A549 (cell line): ENCODE results near the gene SARS1. TPM values are rescaled to one million over a fixed set of nuclear protein-coding genes. Genes with fewer than 3 reads are reported as not detected.
A peak's percentile ranks its signal among the peaks of the same experiment; 100 is the strongest.
"Not testable (repeated sequence)": the region's sequence is repeated elsewhere in the genome, so short reads cannot be mapped to it uniquely, and the experiment has no call there.

Experiments
- ATAC-seq, 2 experiments: fragments of 200-7000 bp in 1 of 2; fragments of >200 bp in 1 of 2; cut with Nextera tagmentation in 1 of 2; cut with Tn5 transposase in 1 of 2; 3 replicates each; pipeline versions ENCODE4 v1.8.0 to v1.9.1; 2018 to 2020; ENCODE audit warnings: mild to moderate bottlenecking in 1 of 2, moderate library complexity in 1 of 2
- CTCF ChIA-PET: fragments of 300-600 bp; sonication (Branson Sonifier 250); formaldehyde crosslinking; extraction: SDS; loops from one replicate; lab custom pipeline; 2021; ENCODE audit warnings: antibody characterized with exemption, inconsistent platforms; lab: Yijun Ruan, JAX
- POLR2A ChIA-PET: fragments of 350-600 bp; formaldehyde crosslinking; extraction: SDS; loops from one replicate; lab custom pipeline; 2021; ENCODE audit warnings: antibody characterized with exemption, inconsistent platforms; lab: Yijun Ruan, JAX
- DNase-seq, 2 experiments: peaks; one replicate each; pipeline versions ENCODE4 v3.0.0 to v3.0.0-alpha.2; 2011 to 2016; ENCODE audit warnings: low read depth in 1 of 2, low spot score in 1 of 2
- FAIRE-seq: peaks from 2 replicates; lab custom pipeline; 2011; peaks lifted over from hg19 to GRCh38; lab: Jason Lieb, UNC
- H3K27ac ChIP-seq, 2 experiments: fragments of >200 bp; sonication (Bioruptor Twin); formaldehyde crosslinking; 3 replicates each; pipeline ENCODE4 v1.5.1; 2016 to 2017
- H3K4me1 ChIP-seq: fragments of >200 bp; sonication (Bioruptor Twin); formaldehyde crosslinking; 3 replicates; pipeline ENCODE4 v1.6.1; 2016
- H3K4me2 ChIP-seq: fragments of >200 bp; sonication (Bioruptor Twin); formaldehyde crosslinking; 3 replicates; pipeline ENCODE4 v1.6.1; 2016
- H3K4me3 ChIP-seq: fragments of >200 bp; sonication (Bioruptor Twin); formaldehyde crosslinking; 3 replicates; pipeline ENCODE4 v1.5.1; 2016
- H3K9me3 ChIP-seq: fragments of >200 bp; sonication (Bioruptor Twin); formaldehyde crosslinking; 3 replicates; pipeline ENCODE4 v1.6.1; 2016
- BHLHE40 ChIP-seq: IDR thresholded peaks from 2 replicates; pipeline ENCODE4 v1.6.1; 2012; ENCODE audit warnings: low read depth, low read length, inconsistent platforms
- CBX2 ChIP-seq: fragments of 200-600 bp; sonication (generic); IDR thresholded peaks from 2 replicates; pipeline ENCODE4 v1.6.1; 2016; ENCODE audit warnings: low read depth, mild to moderate bottlenecking, borderline replicate concordance
- CEBPB ChIP-seq, 2 experiments: fragments of >200 bp in 1 of 2; sonication (Bioruptor Twin) in 1 of 2; formaldehyde crosslinking in 1 of 2; IDR thresholded peaks; 2 replicates each; pipeline ENCODE4 v1.6.1; 2012 to 2016
- CHD4 ChIP-seq: fragments of 200-600 bp; sonication (generic); IDR thresholded peaks from 2 replicates; pipeline ENCODE4 v1.6.1; 2016; ENCODE audit warnings: antibody characterized with exemption, mild to moderate bottlenecking, borderline replicate concordance
- EHF ChIP-seq: fragments of 250-450 bp; sonication (Bioruptor Pico); IDR thresholded peaks from 2 replicates; pipeline ENCODE4 v1.5.0; 2020; ENCODE audit warnings: mild to moderate bottlenecking
- FOSB ChIP-seq: fragments of 250-450 bp; sonication (Bioruptor Pico); IDR thresholded peaks from 2 replicates; pipeline ENCODE4 v1.5.0; 2020; ENCODE audit warnings: mild to moderate bottlenecking, moderate library complexity
- FOSL2 ChIP-seq, 2 experiments: fragments of 450-650 bp in 1 of 2; fragments of >200 bp in 1 of 2; sonication (Bioruptor Twin) in 1 of 2; formaldehyde crosslinking; IDR thresholded peaks; 2 replicates each; pipeline versions ENCODE4 v1.5.0 to v1.6.1; 2016 to 2020; ENCODE audit warnings: mild to moderate bottlenecking in 1 of 2, moderate library complexity in 1 of 2
- FOXS1 ChIP-seq: fragments of 250-450 bp; sonication (Bioruptor Pico); IDR thresholded peaks from 2 replicates; pipeline ENCODE4 v1.5.0; 2020; ENCODE audit warnings: mild to moderate bottlenecking, moderate library complexity
- GATA3 ChIP-seq: IDR thresholded peaks from 2 replicates; pipeline ENCODE4 v1.6.1; 2012; ENCODE audit warnings: borderline replicate concordance
- HDAC2 ChIP-seq: fragments of 200-600 bp; sonication (generic); IDR thresholded peaks from 2 replicates; pipeline ENCODE4 v1.6.1; 2016
- HOXB5 ChIP-seq: fragments of 250-450 bp; sonication (Bioruptor Pico); IDR thresholded peaks from 2 replicates; pipeline ENCODE4 v1.5.0; 2020; ENCODE audit warnings: mild to moderate bottlenecking, moderate library complexity
- JUN ChIP-seq, 2 experiments: fragments of >200 bp; sonication (Bioruptor Twin); formaldehyde crosslinking; IDR thresholded peaks; 2 replicates in 1 of 2; 3 replicates in 1 of 2; pipeline ENCODE4 v1.6.1; 2016 to 2017
- KDM1A ChIP-seq: fragments of 200-600 bp; sonication (generic); IDR thresholded peaks from 2 replicates; pipeline ENCODE4 v1.6.1; 2016; ENCODE audit warnings: low read depth, mild to moderate bottlenecking
- KDM5A ChIP-seq: fragments of 200-600 bp; sonication (generic); IDR thresholded peaks from 2 replicates; pipeline ENCODE4 v1.6.1; 2016; ENCODE audit warnings: antibody characterized with exemption, mild to moderate bottlenecking
- MYC ChIP-seq: IDR thresholded peaks from 2 replicates; pipeline ENCODE4 v1.6.1; 2012; ENCODE audit warnings: mild to moderate bottlenecking, inconsistent platforms, low read length, improper control_type of control experiment, borderline replicate concordance
- NFE2L2 ChIP-seq: fragments of 150-350 bp; conservative IDR thresholded peaks from 2 replicates; pipeline ENCODE4 v1.6.1; 2014; ENCODE audit warnings: low read length
- PHF8 ChIP-seq: fragments of 200-600 bp; sonication (generic); IDR thresholded peaks from 2 replicates; pipeline ENCODE4 v1.6.1; 2016; ENCODE audit warnings: low read depth, mild to moderate bottlenecking, antibody characterized with exemption, moderate library complexity, borderline replicate concordance
- POLR2A ChIP-seq: IDR thresholded peaks from 2 replicates; pipeline ENCODE4 v1.6.1; 2012; ENCODE audit warnings: mild to moderate bottlenecking, low read length
- POLR2AphosphoS2 ChIP-seq: conservative IDR thresholded peaks from 2 replicates; pipeline ENCODE4 v1.6.1; 2012; ENCODE audit warnings: low read length, improper control_type of control experiment, inconsistent platforms
- RFX5 ChIP-seq: fragments of 450-650 bp; IDR thresholded peaks from 2 replicates; pipeline ENCODE4 v1.7.1; 2014; ENCODE audit warnings: antibody characterized with exemption, mild to moderate bottlenecking, moderate library complexity
- RNF2 ChIP-seq: fragments of 200-600 bp; sonication (generic); IDR thresholded peaks from 2 replicates; pipeline ENCODE4 v1.6.1; 2016; ENCODE audit warnings: low read depth, mild to moderate bottlenecking, antibody characterized with exemption, moderate library complexity, borderline replicate concordance
- SMC3 ChIP-seq: fragments of >200 bp; sonication (Bioruptor Twin); formaldehyde crosslinking; IDR thresholded peaks from 3 replicates; pipeline ENCODE4 v1.6.1; 2018; ENCODE audit warnings: inconsistent platforms
- SREBF2 ChIP-seq: fragments of 450-650 bp; IDR thresholded peaks from 2 replicates; pipeline ENCODE4 v1.6.1; 2014; ENCODE audit warnings: mild to moderate bottlenecking, moderate library complexity
- TFCP2L1 ChIP-seq: fragments of 250-450 bp; sonication (Bioruptor Pico); IDR thresholded peaks from 2 replicates; pipeline ENCODE4 v1.5.0; 2021; ENCODE audit warnings: mild to moderate bottlenecking
- ZNF302 ChIP-seq: fragments of 250-450 bp; sonication (Bioruptor Pico); IDR thresholded peaks from 2 replicates; pipeline ENCODE4 v1.9.0; 2021; ENCODE audit warnings: inconsistent platforms, mild to moderate bottlenecking, moderate library complexity
- WGBS: methylation state at CpG from one replicate; pipeline ENCODE4 v1.1.6; 2017; ENCODE audit errors: missing lambda C conversion rate; 5-methylcytosine and 5-hydroxymethylcytosine counted together
- polyA plus RNA-seq, 4 experiments: library from polyadenylated mRNA; depleted of rRNA in 3 of 4; stranded (reverse); fragments of >200 nt; fragmentation: RNase III in 1 of 4; extraction: RNeasy Plus Mini Kit Qiagen cat#74134 plus additional on column Dnase treatment in 1 of 4; gene quantifications; 2 replicates in 3 of 4; 3 replicates in 1 of 4; pipeline ENCODE4 v1.2.3, GENCODE V29; 2011 to 2017
- TF ChIP-seq, protein P1 (sequence below): fragments of >200 bp; sonication (Bioruptor Twin); formaldehyde crosslinking; IDR thresholded peaks from 3 replicates; pipeline ENCODE4 v1.6.1; 2016

Gene SARS1
- polyA plus RNA-seq, 2 of the 4 experiments (the other 2 are of a cell fraction): 103 to 152 TPM

DNA sequence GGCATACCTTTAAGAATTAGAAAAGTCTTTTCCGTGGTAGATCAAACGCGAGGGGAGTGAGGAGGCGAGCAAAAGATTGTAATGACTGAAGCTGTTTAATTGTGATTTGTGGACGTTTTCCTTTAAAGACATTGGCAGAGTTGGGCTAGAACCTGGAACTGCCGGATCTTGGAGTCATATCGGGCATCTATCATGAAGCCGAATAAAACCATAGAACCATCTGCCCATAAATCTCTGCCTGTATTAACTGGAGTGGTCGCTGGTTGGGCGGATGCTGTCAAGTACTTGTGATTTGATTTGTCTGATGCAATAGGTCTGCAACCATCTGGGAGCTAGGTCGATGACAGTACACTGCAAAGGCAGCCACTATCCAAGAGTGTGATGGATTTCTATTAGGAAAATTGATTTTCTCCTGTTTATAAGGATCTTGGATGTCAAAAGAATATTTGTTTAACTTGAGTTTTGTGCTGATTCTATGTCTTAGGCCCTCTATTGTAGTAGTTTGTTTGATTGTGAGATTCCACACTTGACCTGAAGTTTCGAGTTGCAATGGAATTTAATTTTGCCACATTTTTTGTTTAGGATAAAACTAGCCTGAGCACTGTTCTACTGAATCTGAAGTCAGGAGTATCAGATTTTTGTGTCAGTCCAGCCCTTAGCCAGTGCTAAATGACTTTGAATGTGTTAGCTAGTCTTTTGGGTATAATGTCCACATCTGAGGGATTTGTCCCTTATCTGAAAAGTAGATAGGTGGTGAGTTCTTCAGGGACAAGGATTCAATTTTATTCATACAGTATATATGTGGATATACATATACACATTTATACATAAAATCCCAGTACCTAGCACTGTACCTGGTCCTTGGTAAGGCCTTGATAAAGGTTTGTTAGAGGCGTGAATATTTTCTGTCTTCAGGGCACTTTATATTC is 1.2 kb downstream of the SARS1 start:
- FAIRE-seq: no peak

DNA sequence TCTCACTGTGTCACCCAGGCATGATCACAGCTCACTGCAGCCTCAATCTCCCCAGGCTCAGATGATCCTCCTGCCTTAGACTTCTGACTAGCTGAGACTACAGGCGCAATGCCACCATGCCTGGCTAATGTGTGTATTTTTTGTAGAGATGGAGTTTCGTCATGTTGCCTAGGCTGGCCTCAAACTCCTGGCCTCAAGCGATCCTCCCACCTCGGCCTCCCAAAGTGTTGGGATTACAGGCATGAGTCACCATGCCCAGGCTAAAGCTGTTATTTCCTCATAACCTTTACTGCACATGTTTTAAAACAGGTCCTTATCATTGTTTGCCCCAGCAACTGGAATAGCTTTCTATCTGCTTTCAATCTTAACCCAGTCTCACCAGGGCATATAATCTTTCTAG is 2.9 kb downstream of the SARS1 start:
- Histone ChIP-seq H3K4me1 (peaks cover 22% of the 10 kb centered on the region), H3K4me3 (no peak overlapping the region), H3K9me3 (no peaks in the 10 kb centered on the region), H3K4me2 (peak overlapping the region; percentile 99; the same call in 1 of the 3 replicates), H3K27ac (no peak overlapping the region)
- WGBS: 90% methylated on average over 3 of the region's 4 CpGs
- TF ChIP-seq FOSL2 (IDR thresholded peaks at IDR 0.05): no peak
- peak; percentile 2; the same call in 1 of the 2 replicates for TF ChIP-seq FOSL2 (CRISPR knock-in tag; IDR thresholded peaks at IDR 0.05)
- TF ChIP-seq, protein P1, sequence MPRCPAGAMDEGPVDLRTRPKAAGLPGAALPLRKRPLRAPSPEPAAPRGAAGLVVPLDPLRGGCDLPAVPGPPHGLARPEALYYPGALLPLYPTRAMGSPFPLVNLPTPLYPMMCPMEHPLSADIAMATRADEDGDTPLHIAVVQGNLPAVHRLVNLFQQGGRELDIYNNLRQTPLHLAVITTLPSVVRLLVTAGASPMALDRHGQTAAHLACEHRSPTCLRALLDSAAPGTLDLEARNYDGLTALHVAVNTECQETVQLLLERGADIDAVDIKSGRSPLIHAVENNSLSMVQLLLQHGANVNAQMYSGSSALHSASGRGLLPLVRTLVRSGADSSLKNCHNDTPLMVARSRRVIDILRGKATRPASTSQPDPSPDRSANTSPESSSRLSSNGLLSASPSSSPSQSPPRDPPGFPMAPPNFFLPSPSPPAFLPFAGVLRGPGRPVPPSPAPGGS: no peak
- DNase-seq: no peak
- POLR2A ChIA-PET: no interaction called here
- FAIRE-seq: no peak
- ATAC-seq: no peak
- CTCF ChIA-PET: interaction anchor here (0.6 to 1.1 kb wide), 2 partner anchors 11 to 25 kb away, joined by 3 read pairs; no protein-coding TSS in a partner anchor

More for the DNA sequence above, 1.2 kb downstream of the SARS1 start:
- ATAC-seq (peak; percentile 59 to 83), DNase-seq (peak; percentile 48 to 72)
- Histone ChIP-seq H3K9me3 (no peaks in the 10 kb centered on the region), H3K4me1 (peaks cover 22% of the 10 kb centered on the region), H3K4me2 (peak overlapping the region; percentile 99), H3K4me3 (peak overlapping the region; percentile 82), H3K27ac (peak overlapping the region; percentile 89 to 96)
- ChIA-PET POLR2A (interaction anchor here (0.5 to 2.1 kb wide), 4 partner anchors 17 to 268 kb away, joined by 3 to 10 read pairs (median 8); no protein-coding TSS in a partner anchor), CTCF (interaction anchor here (0.7 to 2.0 kb wide), 7 partner anchors 14 to 185 kb away, joined by 3 to 10 read pairs (median 3); a partner anchor contains a TSS)
- TF ChIP-seq ZNF302 (no peak), TFCP2L1 (CRISPR knock-in tag) (no peak), CEBPB (IDR thresholded peaks at IDR 0.05) (peak; percentile 62 to 80; a peak in 3 of 4 replicates), KDM5A (no peak), JUN (IDR thresholded peaks at IDR 0.05) (0 out of 5 replicates have a peak, but pooled peaks of 1 of the 2 experiments have one; percentile 20), FOSB (CRISPR knock-in tag) (no peak), PHF8 (no peak), FOXS1 (CRISPR knock-in tag) (no peak), CBX2 (no peak), MYC (no peak), KDM1A (no peak), HOXB5 (CRISPR knock-in tag) (no peak)
- WGBS: 10% methylated on average over 13 of the region's 13 CpGs

- Histone ChIP-seq H3K4me2 (no peak overlapping the region), H3K9me3 (no peaks in the 10 kb centered on the region), H3K27ac (no peak overlapping the region), H3K4me1 (peaks cover 18% of the 10 kb centered on the region; the same call in 2 of the 3 replicates), H3K4me3 (no peak overlapping the region)
- FAIRE-seq (no peak), DNase-seq (no peak), ATAC-seq (no peak)
- ChIA-PET POLR2A (interaction anchor here (0.9 kb wide), 1 partner anchor 21 kb away, joined by 5 read pairs; no protein-coding TSS in a partner anchor), CTCF (interaction anchor here (0.6 to 1.9 kb wide), 2 partner anchors 10 to 171 kb away, joined by 4 to 5 read pairs; no protein-coding TSS in a partner anchor)
- 80% methylated on average over 3 of the region's 3 CpGs for WGBS
- TF ChIP-seq GATA3 (no peak), CHD4 (no peak), RFX5 (no peak), HDAC2 (no peak), SREBF2 (no peak), FOXS1 (CRISPR knock-in tag) (no peak), SMC3 (no peak), RNF2 (no peak), EHF (CRISPR knock-in tag) (no peak), POLR2A (no peak), MYC (no peak), PHF8 (no peak), POLR2AphosphoS2 (no peak), BHLHE40 (no peak), NFE2L2 (no peak)
- TF ChIP-seq, protein P1: no peak
Observed at GRCh38 chr1:109218516-109218915, 4.8 kb downstream of the SARS1 start.

GRCh38 chr1:109221201-109221600 is 7.5 kb downstream of the SARS1 start:
- WGBS: 96% methylated on average over 9 of the region's 9 CpGs
- H3K9me3 ChIP-seq, DNase-seq, POLR2A ChIA-PET, H3K4me2 ChIP-seq, FAIRE-seq, CTCF ChIA-PET, ATAC-seq, H3K4me3 ChIP-seq, H3K27ac ChIP-seq: not testable (repeated sequence)
- H3K4me1 ChIP-seq: peaks cover 16% of the 10 kb centered on the region; the same call in 2 of the 3 replicates
